ENCODE measurements around the gene CCDC195. TPM values are rescaled to one million over a fixed set of nuclear protein-coding genes. Genes with fewer than 3 reads are reported as not detected.

The CCDC195 gene, protein sequence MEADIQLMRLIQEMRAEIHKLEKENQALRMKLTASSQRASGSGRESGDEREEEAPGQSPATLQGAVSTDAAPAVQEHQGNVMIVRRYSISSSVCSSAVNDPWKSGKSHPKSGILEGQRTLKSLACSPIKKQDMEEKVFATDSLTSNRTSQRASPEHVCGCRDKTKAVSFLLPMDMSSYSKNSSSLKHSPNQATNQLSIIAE
- not detected for total RNA-seq

DNA sequence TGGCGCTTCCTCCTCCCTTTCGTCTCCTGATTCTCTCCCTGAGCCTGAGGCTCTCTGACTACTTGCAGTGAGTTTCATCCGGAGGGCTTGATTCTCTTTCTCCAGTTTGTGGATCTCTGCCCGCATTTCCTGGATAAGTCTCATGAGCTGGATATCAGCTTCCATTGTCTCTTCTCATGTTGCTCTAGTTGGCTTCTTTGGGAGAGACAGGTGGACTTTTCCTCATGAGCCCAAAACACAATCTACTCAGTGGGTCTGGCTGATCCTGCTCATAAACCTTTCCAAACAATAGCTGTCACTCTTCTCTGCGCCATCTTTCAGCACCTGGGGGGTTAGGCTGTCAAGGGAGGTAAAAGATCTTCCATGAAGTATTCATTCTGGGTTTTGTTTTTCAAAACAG is at the start of gene CCDC195:
TSS of gene CCDC195 (minus strand) at position 165 of the 400 bp plus-strand sequence. CDS start at position 165, 0 bp downstream.
- no peaks in the 10 kb centered on the region for H3K36me3 Mint-ChIP-seq (ENCODE audit: low read depth)
- no peak within 1 kb of the TSS for H3K4me3 Mint-ChIP-seq
- DNase-seq = no peak
- H3K4me1 Mint-ChIP-seq (ENCODE audit: low read depth) = no peaks in the 10 kb centered on the region
- ChIA-PET CTCF (no interaction called here), POLR2A (no interaction called here)
- H3K9me3 Mint-ChIP-seq (ENCODE audit: insufficient read depth) = no peaks in the 10 kb centered on the region
- H3K27ac Mint-ChIP-seq = no peak within 1 kb of the TSS
- peaks cover 5% of the 10 kb centered on the region for H3K27me3 Mint-ChIP-seq (ENCODE audit: low read depth)
- ATAC-seq = no peak

DNA sequence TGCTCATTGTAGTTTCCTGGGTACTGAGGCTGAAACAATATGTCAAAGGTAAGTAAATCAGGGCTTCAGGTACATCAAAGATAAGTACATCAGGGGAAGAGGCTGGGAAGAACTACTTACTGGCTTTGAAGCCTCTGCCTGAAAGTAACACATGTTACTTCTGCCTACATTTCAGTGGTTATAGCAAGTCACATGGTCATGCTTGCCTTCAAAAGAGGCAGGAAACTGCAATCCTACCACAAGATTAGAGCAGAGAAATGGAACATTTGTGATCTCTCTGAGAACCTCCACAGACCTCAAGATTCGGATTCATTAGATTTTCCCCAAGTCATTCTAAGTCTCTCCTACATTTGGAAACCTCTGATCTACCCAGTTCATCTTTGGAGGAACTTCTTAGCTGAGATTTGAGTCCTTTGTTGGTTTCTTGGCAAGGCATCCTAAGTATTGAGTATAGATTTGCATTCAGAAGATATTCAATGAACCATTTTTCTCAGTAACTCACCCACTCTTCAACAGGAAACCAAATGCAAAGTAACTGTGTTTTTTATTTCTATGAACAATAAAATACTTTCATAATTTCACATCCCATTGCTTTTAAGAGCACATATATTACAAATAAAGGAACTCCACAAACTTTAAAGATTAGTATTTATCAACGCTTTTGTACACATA is 48.5 kb upstream of the CCDC195 start:
- Mint-ChIP-seq H3K27ac (peak overlapping the region; percentile 66), H3K36me3 (ENCODE audit: low read depth) (peaks cover 92% of the 10 kb centered on the region), H3K27me3 (ENCODE audit: low read depth) (no peaks in the 10 kb centered on the region), H3K4me3 (no peak overlapping the region), H3K4me1 (ENCODE audit: low read depth) (peaks cover 25% of the 10 kb centered on the region), H3K9me3 (ENCODE audit: insufficient read depth) (peaks cover 12% of the 10 kb centered on the region)
- DNase-seq (peak; percentile 36), ATAC-seq (peak; percentile 83)
- POLR2A ChIA-PET = interaction anchor here (0.8 kb wide), 1 partner anchor 11 kb away, joined by 3 read pairs; no protein-coding TSS in a partner anchor
- CTCF ChIA-PET = interaction anchor here (0.7 to 0.8 kb wide), 2 partner anchors 14 to 91 kb away, joined by 3 read pairs; no protein-coding TSS in a partner anchor

DNA sequence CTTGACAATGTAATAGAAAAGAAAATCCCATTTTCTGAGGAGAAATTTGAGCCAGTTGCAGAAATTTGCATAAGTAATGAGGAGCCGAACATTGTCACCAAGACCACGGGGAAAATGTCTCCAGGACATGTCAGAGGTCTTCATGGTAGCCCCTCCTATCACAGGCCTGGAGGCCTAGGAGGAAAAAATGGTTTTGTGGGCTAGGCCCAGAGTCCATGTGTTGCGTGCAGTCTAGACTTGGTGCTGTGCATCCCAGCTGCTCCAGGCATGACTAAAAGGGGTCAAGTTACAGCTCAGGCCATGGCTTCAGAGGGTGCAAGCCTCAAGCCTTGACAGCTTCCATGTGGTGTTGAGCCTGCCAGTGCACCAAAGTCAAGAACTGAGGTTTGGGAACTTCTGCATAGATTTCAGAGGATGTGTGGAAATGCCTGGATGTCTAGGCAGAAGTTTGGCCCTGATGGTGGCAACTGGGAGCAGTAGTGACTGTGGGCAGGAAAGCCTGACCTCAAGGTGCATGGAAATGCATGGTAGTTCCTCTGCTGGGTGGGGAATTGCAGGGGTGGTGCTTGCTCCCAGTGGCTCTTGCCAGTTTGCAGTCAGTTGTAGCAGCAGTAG is 41.9 kb upstream of the CCDC195 start:
- Mint-ChIP-seq H3K4me3 (no peak overlapping the region), H3K9me3 (ENCODE audit: insufficient read depth) (peaks cover 25% of the 10 kb centered on the region), H3K4me1 (ENCODE audit: low read depth) (no peaks in the 10 kb centered on the region), H3K36me3 (ENCODE audit: low read depth) (peaks cover 60% of the 10 kb centered on the region), H3K27me3 (ENCODE audit: low read depth) (peaks cover 1% of the 10 kb centered on the region), H3K27ac (no peak overlapping the region)
- CTCF ChIA-PET = no interaction called here
- POLR2A ChIA-PET = no interaction called here
- ATAC-seq (no peak), DNase-seq (no peak)

- Mint-ChIP-seq H3K27ac (no peak overlapping the region), H3K36me3 (ENCODE audit: low read depth) (peaks cover 22% of the 10 kb centered on the region), H3K4me1 (ENCODE audit: low read depth) (no peaks in the 10 kb centered on the region), H3K4me3 (no peak overlapping the region), H3K27me3 (ENCODE audit: low read depth) (peaks cover 1% of the 10 kb centered on the region), H3K9me3 (ENCODE audit: insufficient read depth) (peaks cover 13% of the 10 kb centered on the region)
- no peak for ATAC-seq
- no peak for DNase-seq
- CTCF ChIA-PET = interaction anchor here (0.9 kb wide), 1 partner anchor 24 kb away, joined by 3 read pairs; no protein-coding TSS in a partner anchor
- POLR2A ChIA-PET = interaction anchor here (0.7 kb wide), 1 partner anchor 11 kb away, joined by 3 read pairs; no protein-coding TSS in a partner anchor
Observed at GRCh38 chr2:224753743-224754540, 37.8 kb upstream of the CCDC195 start.

- no peak for DNase-seq
- no peaks in the 10 kb centered on the region for H3K4me1 Mint-ChIP-seq (ENCODE audit: low read depth)
- ChIA-PET POLR2A (no interaction called here), CTCF (no interaction called here)
- H3K27me3 Mint-ChIP-seq (ENCODE audit: low read depth) = peaks cover 4% of the 10 kb centered on the region
- H3K4me3 Mint-ChIP-seq = no peak overlapping the region
- ATAC-seq = no peak
- peaks cover 4% of the 10 kb centered on the region for H3K36me3 Mint-ChIP-seq (ENCODE audit: low read depth)
- H3K9me3 Mint-ChIP-seq (ENCODE audit: insufficient read depth) = peaks cover 4% of the 10 kb centered on the region
- H3K27ac Mint-ChIP-seq = no peak overlapping the region
Observed at GRCh38 chr2:224751996-224752698, 36.0 kb upstream of the CCDC195 start.

GRCh38 chr2:224749136-224749535 is 33.0 kb upstream of the CCDC195 start:
- Mint-ChIP-seq H3K4me1 (ENCODE audit: low read depth) (no peaks in the 10 kb centered on the region), H3K4me3 (no peak overlapping the region), H3K27me3 (ENCODE audit: low read depth) (peaks cover 3% of the 10 kb centered on the region), H3K27ac (no peak overlapping the region), H3K36me3 (ENCODE audit: low read depth) (no peaks in the 10 kb centered on the region), H3K9me3 (ENCODE audit: insufficient read depth) (no peaks in the 10 kb centered on the region)
- ChIA-PET POLR2A (no interaction called here), CTCF (no interaction called here)
- DNase-seq (no peak), ATAC-seq (no peak)

GRCh38 chr2:224747765-224748164 is 31.6 kb upstream of the CCDC195 start:
- POLR2A ChIA-PET = no interaction called here
- DNase-seq (no peak), ATAC-seq (no peak)
- Mint-ChIP-seq H3K36me3 (ENCODE audit: low read depth) (no peaks in the 10 kb centered on the region), H3K4me1 (ENCODE audit: low read depth) (no peaks in the 10 kb centered on the region), H3K4me3 (no peak overlapping the region), H3K27ac (no peak overlapping the region), H3K27me3 (ENCODE audit: low read depth) (peaks cover 3% of the 10 kb centered on the region), H3K9me3 (ENCODE audit: insufficient read depth) (no peaks in the 10 kb centered on the region)
- CTCF ChIA-PET = no interaction called here

- DNase-seq (no peak), ATAC-seq (no peak)
- Mint-ChIP-seq H3K9me3 (ENCODE audit: insufficient read depth) (peaks cover 17% of the 10 kb centered on the region), H3K27me3 (ENCODE audit: low read depth) (peaks cover 3% of the 10 kb centered on the region), H3K27ac (no peak overlapping the region), H3K36me3 (ENCODE audit: low read depth) (peaks cover 2% of the 10 kb centered on the region), H3K4me1 (ENCODE audit: low read depth) (no peaks in the 10 kb centered on the region), H3K4me3 (no peak overlapping the region)
- ChIA-PET CTCF (no interaction called here), POLR2A (no interaction called here)
Observed at GRCh38 chr2:224736227-224736626, 20.1 kb upstream of the CCDC195 start.

- POLR2A ChIA-PET = no interaction called here
- no peaks in the 10 kb centered on the region for H3K4me1 Mint-ChIP-seq (ENCODE audit: low read depth)
- H3K9me3 Mint-ChIP-seq (ENCODE audit: insufficient read depth) = peaks cover 17% of the 10 kb centered on the region
- ATAC-seq (no peak), DNase-seq (no peak)
- peaks cover 2% of the 10 kb centered on the region for H3K36me3 Mint-ChIP-seq (ENCODE audit: low read depth)
- peaks cover 6% of the 10 kb centered on the region for H3K27me3 Mint-ChIP-seq (ENCODE audit: low read depth)
- H3K4me3 Mint-ChIP-seq = no peak overlapping the region
- CTCF ChIA-PET = no interaction called here
- no peak overlapping the region for H3K27ac Mint-ChIP-seq
Observed at GRCh38 chr2:224734949-224735348, 18.8 kb upstream of the CCDC195 start.

- ATAC-seq = no peak
- ChIA-PET POLR2A (no interaction called here), CTCF (no interaction called here)
- Mint-ChIP-seq H3K27ac (no peak overlapping the region), H3K9me3 (ENCODE audit: insufficient read depth) (peaks cover 15% of the 10 kb centered on the region), H3K27me3 (ENCODE audit: low read depth) (peaks cover 8% of the 10 kb centered on the region), H3K36me3 (ENCODE audit: low read depth) (peaks cover 1% of the 10 kb centered on the region), H3K4me3 (no peak overlapping the region), H3K4me1 (ENCODE audit: low read depth) (no peaks in the 10 kb centered on the region)
- no peak for DNase-seq
Observed at GRCh38 chr2:224731665-224732064, 15.5 kb upstream of the CCDC195 start.

GRCh38 chr2:224729435-224729834 is 13.3 kb upstream of the CCDC195 start:
- CTCF ChIA-PET = no interaction called here
- no peak for DNase-seq
- H3K27me3 Mint-ChIP-seq (ENCODE audit: low read depth) = peaks cover 13% of the 10 kb centered on the region
- peaks cover 10% of the 10 kb centered on the region for H3K9me3 Mint-ChIP-seq (ENCODE audit: insufficient read depth)
- H3K4me3 Mint-ChIP-seq = no peak overlapping the region
- no peaks in the 10 kb centered on the region for H3K36me3 Mint-ChIP-seq (ENCODE audit: low read depth)
- H3K4me1 Mint-ChIP-seq (ENCODE audit: low read depth) = no peaks in the 10 kb centered on the region
- no peak for ATAC-seq
- H3K27ac Mint-ChIP-seq = no peak overlapping the region
- POLR2A ChIA-PET = no interaction called here

All from activated CD8-positive, alpha-beta T cell treated with anti-CD3 and anti-CD28 coated beads, Interleukin-2, amount 10 ng/mL, durations not matched to agents 7 days and 5 days (primary cell).